GM12878 (cell line): ENCODE measurements around the gene TTLL11. TPM values are rescaled to one million over a fixed set of nuclear protein-coding genes. Genes with fewer than 3 reads are reported as not detected.

ENCODE experiments used
- ATAC-seq: fragments of 200-7000 bp; cut with Tn5 transposase; 3 replicates; pipeline ENCODE4 v1.9.1; 2020; ENCODE audit warnings: mild to moderate bottlenecking, moderate library complexity
- BruUV-seq: library from RNA; stranded (reverse); fragments of 400-500 nt; replicated peaks from 2 replicates; lab custom pipeline; 2021; lab: Mats Ljungman, UMichigan
- CTCF ChIA-PET: fragments of 300-600 bp; sonication (Branson Sonifier 250); formaldehyde crosslinking; extraction: SDS; loops from one replicate; lab custom pipeline; 2021; ENCODE audit warnings: inconsistent platforms; lab: Yijun Ruan, JAX
- POLR2A ChIA-PET: fragments of 350-600 bp; formaldehyde crosslinking; extraction: SDS; loops from one replicate; lab custom pipeline; 2021; ENCODE audit warnings: inconsistent platforms; lab: Charles Lee
- RAD21 ChIA-PET: fragments of 300-600 bp; sonication (Branson Sonifier 250); formaldehyde crosslinking; loops from one replicate; lab custom pipeline; 2023; ENCODE audit warnings: antibody characterized with exemption; ENCODE audit not compliant: unreplicated experiment; lab: Charles Lee
- SMC1A ChIA-PET: fragments of 300-600 bp; sonication (Branson Sonifier 250); formaldehyde crosslinking; loops from one replicate; lab custom pipeline; 2023; ENCODE audit not compliant: unreplicated experiment, uncharacterized antibody; lab: Charles Lee
- DNase-seq: peaks from one replicate; pipeline ENCODE4 v3.0.0-alpha.2; 2011; ENCODE audit warnings: low read depth, low spot score
- FAIRE-seq: peaks from 3 replicates; lab custom pipeline; 2011; peaks lifted over from hg19 to GRCh38; lab: Jason Lieb, UNC
- H2AFZ ChIP-seq: 2 replicates; pipeline ENCODE4 v1.6.0; 2011; ENCODE audit warnings: low read depth, low read length, control low read depth; ENCODE audit not compliant: control insufficient read depth
- H3K27ac ChIP-seq: 2 replicates; pipeline ENCODE4 v1.5.1; 2011; ENCODE audit warnings: control low read depth; ENCODE audit not compliant: control insufficient read depth, insufficient read depth
- H3K27me3 ChIP-seq, 2 experiments: replicated peaks in 1 of 2; 2 replicates each; pipeline versions ENCODE4 v1.6.0 to v1.6.1; 2011; ENCODE audit warnings: low read length in 1 of 2; ENCODE audit not compliant: control insufficient read depth in 2 of 2, insufficient read depth in 2 of 2
- H3K36me3 ChIP-seq, 2 experiments: 2 replicates each; pipeline ENCODE4 v1.5.1; 2011; ENCODE audit warnings: low read length in 1 of 2; ENCODE audit not compliant: control insufficient read depth in 2 of 2, insufficient read depth in 2 of 2
- H3K4me1 ChIP-seq: 2 replicates; pipeline ENCODE4 v1.6.1; 2011; ENCODE audit warnings: mild to moderate bottlenecking, low read length, moderate library complexity, mixed read lengths; ENCODE audit not compliant: control insufficient read depth, insufficient read depth
- H3K4me2 ChIP-seq: 2 replicates; pipeline ENCODE4 v1.6.0; 2011; ENCODE audit warnings: control low read depth; ENCODE audit not compliant: control insufficient read depth, insufficient read depth
- H3K4me3 ChIP-seq: fragments of 200-600 bp; sonication (generic); 2 replicates; pipeline ENCODE4 v1.5.1; 2016
- H3K79me2 ChIP-seq: 2 replicates; pipeline ENCODE4 v1.6.0; 2011; ENCODE audit warnings: low read length; ENCODE audit not compliant: control insufficient read depth, insufficient read depth
- H3K9ac ChIP-seq: 2 replicates; pipeline ENCODE4 v1.8.0; 2011; ENCODE audit warnings: low read length, control low read depth, mixed read lengths; ENCODE audit not compliant: control insufficient read depth, insufficient read depth
- H3K9me3 ChIP-seq: replicated peaks from 3 replicates; pipeline ENCODE4 v1.5.1; 2011; ENCODE audit warnings: mild to moderate bottlenecking, low read length; ENCODE audit not compliant: control insufficient read depth, insufficient read depth
- H4K20me1 ChIP-seq: 2 replicates; pipeline ENCODE4 v1.6.0; 2011; ENCODE audit not compliant: control insufficient read depth, insufficient read depth
- BCL3 ChIP-seq: IDR thresholded peaks from 2 replicates; pipeline ENCODE4 v1.6.1; 2011; ENCODE audit warnings: borderline replicate concordance, low read depth, mild to moderate bottlenecking, moderate library complexity, low read length; ENCODE audit not compliant: insufficient read depth, poor library complexity, severe bottlenecking
- CEBPB ChIP-seq, 2 experiments: fragments of 150-350 bp in 1 of 2; IDR thresholded peaks; 2 replicates each; pipeline ENCODE4 v1.6.1; 2012 to 2014; ENCODE audit warnings: low read depth in 2 of 2, low read length in 2 of 2, borderline replicate concordance in 1 of 2, inconsistent platforms in 1 of 2
- CREM ChIP-seq: IDR thresholded peaks from 2 replicates; pipeline ENCODE4 v1.6.1; 2014; ENCODE audit warnings: antibody characterized with exemption, low read depth
- ELK1 ChIP-seq: IDR thresholded peaks from 2 replicates; pipeline ENCODE4 v1.6.1; 2012; ENCODE audit warnings: low read depth, low read length, improper control_type of control experiment
- EZH2 ChIP-seq: IDR thresholded peaks from 2 replicates; pipeline ENCODE4 v1.6.1; 2012; ENCODE audit warnings: low read depth, mild to moderate bottlenecking, control low read depth, inconsistent platforms, low read length, borderline replicate concordance; ENCODE audit not compliant: control insufficient read depth
- HDAC6 ChIP-seq: fragments of 200-600 bp; sonication (generic); IDR thresholded peaks from one replicate; pipeline ENCODE4 v1.8.0; 2017; ENCODE audit warnings: antibody characterized with exemption; ENCODE audit not compliant: unreplicated experiment
- NR2C1 ChIP-seq: fragments of 450-650 bp; IDR thresholded peaks from 2 replicates; pipeline ENCODE4 v1.6.1; 2017; ENCODE audit warnings: antibody characterized with exemption, mild to moderate bottlenecking, moderate library complexity
- PAX8 ChIP-seq: fragments of 450-650 bp; IDR thresholded peaks from 2 replicates; pipeline ENCODE4 v1.6.1; 2017; ENCODE audit warnings: mild to moderate bottlenecking, moderate library complexity
- PML ChIP-seq: IDR thresholded peaks from 2 replicates; pipeline ENCODE4 v1.6.1; 2012; ENCODE audit warnings: low read length, inconsistent platforms
- POLR2AphosphoS5 ChIP-seq: IDR thresholded peaks from 2 replicates; pipeline ENCODE4 v1.6.1; 2011; ENCODE audit warnings: mild to moderate bottlenecking, low read length, inconsistent platforms
- REST ChIP-seq: IDR thresholded peaks from 2 replicates; pipeline ENCODE4 v1.6.1; 2012; ENCODE audit warnings: mild to moderate bottlenecking, low read depth, low read length
- SIN3A ChIP-seq: IDR thresholded peaks from 2 replicates; pipeline ENCODE4 v1.6.1; 2012; ENCODE audit warnings: low read depth, low read length, improper control_type of control experiment
- TCF3 ChIP-seq: IDR thresholded peaks from 2 replicates; pipeline ENCODE4 v1.6.1; 2012; ENCODE audit warnings: low read depth, mild to moderate bottlenecking, low read length, borderline replicate concordance; ENCODE audit not compliant: insufficient read depth
- USF1 ChIP-seq: IDR thresholded peaks from 2 replicates; pipeline ENCODE4 v1.6.1; 2011; ENCODE audit warnings: borderline replicate concordance, low read depth, mild to moderate bottlenecking, moderate library complexity, mixed read lengths, low read length; ENCODE audit not compliant: insufficient read depth; ENCODE audit errors: extremely low read length
- ZNF384 ChIP-seq: IDR thresholded peaks from 2 replicates; pipeline ENCODE4 v1.6.1; 2012; ENCODE audit warnings: low read depth, mild to moderate bottlenecking, low read length, improper control_type of control experiment, borderline replicate concordance
- WGBS: methylation state at CpG from one replicate; pipeline ENCODE4 v1.1.6; 2016; ENCODE audit warnings: low lambda C conversion rate; ENCODE audit not compliant: insufficient replicate concordance, insufficient coverage; ENCODE audit errors: missing lambda C conversion rate; 5-methylcytosine and 5-hydroxymethylcytosine counted together
- in situ Hi-C: fragments of 300-500 bp; cut with MboI; formaldehyde crosslinking; loops from 9 replicates; pipeline ENCODE4 v1.14.3; 2018; ENCODE audit warnings: mixed read lengths
- intact Hi-C: fragments of 100-400 bp; cut with micrococcal nuclease; formaldehyde crosslinking; loops from one replicate; pipeline ENCODE4 v1.14.2; 2022; ENCODE audit not compliant: unreplicated experiment
- polyA plus RNA-seq, 11 experiments: library from polyadenylated mRNA; depleted of rRNA in 4 of 11; unstranded in 6 of 11; stranded (reverse) in 5 of 11; fragments of >200 nt; fragmentation: Nextera tagmentation in 4 of 11; fragmentation: Illumina TruSeq in 1 of 11; extraction: Ambion mirVana in 4 of 11; extraction: Trizol in 1 of 11; gene quantifications; 1 replicate in 1 of 11; 2 replicates in 10 of 11; pipeline versions ENCODE4 v1.2.1 to v1.2.3, GENCODE V29; 2011 to 2016; ENCODE audit warnings: inconsistent platforms in 2 of 11, missing spikeins in 2 of 11, low read depth in 1 of 11
- total RNA-seq, 4 experiments: library from RNA; depleted of rRNA in 3 of 4; stranded (reverse); fragments of >200 nt in 3 of 4; fragmentation: Illumina TruSeq in 1 of 4; extraction: Trizol in 1 of 4; gene quantifications; 2 replicates each; pipeline versions ENCODE4 v1.2.1 to v1.2.3, GENCODE V29; 2013 to 2021

Gene TTLL11
- total and polyA plus RNA-seq, 10 of the 15 experiments (the other 5 are each of a cell fraction or from before 2014, with no cell fraction given), result 1.2 to 3.7 (median 2.9) TPM

- ChIA-PET RAD21 (no interaction called here), POLR2A (no interaction called here), CTCF (interaction anchor here (1.0 to 3.9 kb wide), 3 partner anchors 15 to 246 kb away, joined by 3 to 18 read pairs (median 5); no protein-coding TSS in a partner anchor), SMC1A (interaction anchor here (0.9 kb wide), 1 partner anchor 19 kb away, joined by 3 read pairs; no protein-coding TSS in a partner anchor)
- Histone ChIP-seq H4K20me1 (no peaks in the 10 kb centered on the region), H2AFZ (no peak overlapping the region), H3K4me2 (no peak overlapping the region), H3K4me3 (no peak overlapping the region), H3K27me3 (no peaks in the 10 kb centered on the region), H3K27ac (no peak overlapping the region), H3K36me3 (no peaks in the 10 kb centered on the region), H3K4me1 (no peaks in the 10 kb centered on the region), H3K9me3 (no peaks in the 10 kb centered on the region; the same call in 2 of the 3 replicates), H3K9ac (no peak overlapping the region), H3K79me2 (no peaks in the 10 kb centered on the region)
- DNase-seq (no peak), ATAC-seq (no peak), FAIRE-seq (no peak)
- intact Hi-C loops, result no loop called here
- in situ Hi-C loops, result no loop called here
- no TSS peak for BruUV-seq
- 100% methylated on average over 1 of the region's 1 CpG for WGBS
- TF ChIP-seq CEBPB (IDR thresholded peaks at IDR 0.05; ENCODE audit: borderline replicate concordance in 1 of 2, low read depth in 2 of 2, low read length in 2 of 2), result no peak
- TF ChIP-seq POLR2AphosphoS5, result no peak
- TF ChIP-seq EZH2, result no peak
- TF ChIP-seq ELK1, result no peak
- TF ChIP-seq NR2C1, result no peak
- no peak for TF ChIP-seq ZNF384
- no peak for TF ChIP-seq CREM
- TF ChIP-seq HDAC6, result no peak
- no peak for TF ChIP-seq BCL3
- TF ChIP-seq TCF3, result no peak
- TF ChIP-seq USF1, result no peak
- no peak for TF ChIP-seq REST
- no peak for TF ChIP-seq PAX8
- no peak for TF ChIP-seq PML
- TF ChIP-seq SIN3A, result no peak
These were observed 10.9 kb upstream of the TTLL11 start for GRCh38 chr9:122103985-122104384.
